Endothelial cell of umbilical vein (primary cell): ENCODE data around the gene MBLAC1. TPM values are rescaled to one million over a fixed set of nuclear protein-coding genes. Genes with fewer than 3 reads are reported as not detected.

Source experiments
- BruUV-seq: library from RNA; stranded (reverse); fragments of 400-500 nt; replicated peaks from 2 replicates; lab custom pipeline; 2021; lab: Mats Ljungman, UMichigan
- CTCF ChIA-PET: fragments of 300-600, 350-600 bp; sonication (Branson Sonifier 250); formaldehyde crosslinking; loops from one replicate; lab custom pipeline; 2021; ENCODE audit warnings: antibody characterized with exemption, inconsistent platforms; lab: Charles Lee
- POLR2A ChIA-PET: fragments of 300-600, 350-600 bp; sonication (Branson Sonifier 250); formaldehyde crosslinking; loops from one replicate; lab custom pipeline; 2021; ENCODE audit warnings: antibody characterized with exemption, inconsistent platforms; lab: Charles Lee
- DNase-seq: peaks from one replicate; pipeline ENCODE4 v3.0.0-alpha.2; 2011; ENCODE audit warnings: low read depth, low spot score
- FAIRE-seq: peaks from 2 replicates; lab custom pipeline; 2011; peaks lifted over from hg19 to GRCh38; lab: Jason Lieb, UNC
- H2AFZ ChIP-seq: 2 replicates; pipeline ENCODE4 v1.6.0; 2012; ENCODE audit warnings: low read depth, low read length, control low read depth, inconsistent platforms
- H3K27ac ChIP-seq: 2 replicates; pipeline ENCODE4 v1.5.1; 2011; ENCODE audit warnings: low read depth, mild to moderate bottlenecking, control low read depth, low read length, moderate library complexity; ENCODE audit not compliant: insufficient read depth
- H3K27me3 ChIP-seq, 2 experiments: 2 replicates each; pipeline versions ENCODE4 v1.6.0 to v1.6.1; 2011; ENCODE audit warnings: low read length in 2 of 2, mixed read lengths in 1 of 2; ENCODE audit not compliant: control insufficient read depth in 2 of 2, insufficient read depth in 2 of 2
- H3K36me3 ChIP-seq, 2 experiments: 2 replicates in 1 of 2; 3 replicates in 1 of 2; pipeline ENCODE4 v1.5.1; 2011; ENCODE audit warnings: low read length in 2 of 2, mild to moderate bottlenecking in 1 of 2, moderate library complexity in 1 of 2; ENCODE audit not compliant: control insufficient read depth in 2 of 2, insufficient read depth in 2 of 2; ENCODE audit errors: extremely low read depth in 1 of 2
- H3K4me1 ChIP-seq: 3 replicates; pipeline ENCODE4 v1.5.1; 2011; ENCODE audit warnings: mild to moderate bottlenecking, low read length; ENCODE audit not compliant: control insufficient read depth, insufficient read depth; ENCODE audit errors: extremely low read depth
- H3K4me2 ChIP-seq: 2 replicates; pipeline ENCODE4 v1.6.1; 2011; ENCODE audit warnings: low read length, control low read depth, mixed read lengths; ENCODE audit not compliant: insufficient read depth
- H3K4me3 ChIP-seq, 3 experiments: fragments of 200-600 bp in 1 of 3; sonication (generic), shearing (Covaris generic) in 1 of 3; replicated peaks in 1 of 3; 2 replicates each; pipeline ENCODE4 v1.5.1; 2011 to 2016; ENCODE audit warnings: control low read depth in 3 of 3, low read length in 3 of 3, mild to moderate bottlenecking in 2 of 3, inconsistent platforms in 1 of 3, low read depth in 1 of 3, moderate library complexity in 1 of 3; ENCODE audit not compliant: insufficient read depth in 1 of 3
- H3K79me2 ChIP-seq: 2 replicates; pipeline ENCODE4 v1.6.0; 2012; ENCODE audit warnings: low read length, inconsistent platforms; ENCODE audit not compliant: control insufficient read depth, insufficient read depth
- H3K9ac ChIP-seq: replicated peaks from 2 replicates; pipeline ENCODE3; 2011; ENCODE audit warnings: low read length, control low read depth; ENCODE audit not compliant: insufficient read depth; ENCODE audit errors: extremely low read depth
- H3K9me1 ChIP-seq: replicated peaks from 3 replicates; pipeline ENCODE4 v1.6.0; 2011; ENCODE audit warnings: mild to moderate bottlenecking, low read length; ENCODE audit not compliant: control insufficient read depth, insufficient read depth; ENCODE audit errors: extremely low read depth
- H3K9me3 ChIP-seq: replicated peaks from 2 replicates; pipeline ENCODE4 v1.5.1; 2012; ENCODE audit warnings: low read length, inconsistent platforms; ENCODE audit not compliant: control insufficient read depth, insufficient read depth
- H4K20me1 ChIP-seq: replicated peaks from 2 replicates; pipeline ENCODE3; 2011; ENCODE audit warnings: mild to moderate bottlenecking, low read length; ENCODE audit not compliant: control insufficient read depth, insufficient read depth; ENCODE audit errors: extremely low read depth
- EZH2 ChIP-seq: IDR thresholded peaks from 2 replicates; pipeline ENCODE4 v1.6.1; 2012; ENCODE audit warnings: borderline replicate concordance, low read depth, mild to moderate bottlenecking, moderate library complexity, low read length, inconsistent platforms; ENCODE audit not compliant: severe bottlenecking
- FOS ChIP-seq: IDR thresholded peaks from 2 replicates; pipeline ENCODE4 v1.6.1; 2011; ENCODE audit warnings: mild to moderate bottlenecking, low read length, moderate library complexity, borderline replicate concordance; ENCODE audit not compliant: insufficient read depth
- GATA2 ChIP-seq: IDR thresholded peaks from 2 replicates; pipeline ENCODE4 v1.7.0; 2011; ENCODE audit warnings: low read depth, mild to moderate bottlenecking, moderate library complexity, mixed read lengths, low read length; ENCODE audit not compliant: insufficient read length, insufficient read depth
- JUN ChIP-seq: IDR thresholded peaks from 2 replicates; pipeline ENCODE4 v1.6.1; 2011; ENCODE audit warnings: borderline replicate concordance, low read depth; ENCODE audit not compliant: insufficient read length, insufficient read depth
- MYC ChIP-seq: IDR thresholded peaks from one replicate; pipeline ENCODE4 v1.6.1; 2011; ENCODE audit warnings: mild to moderate bottlenecking, low read depth, low read length
- POLR2A ChIP-seq: IDR thresholded peaks from 2 replicates; pipeline ENCODE4 v1.6.1; 2012; ENCODE audit warnings: low read depth, mild to moderate bottlenecking, control low read depth, low read length
- POLR2AphosphoS5 ChIP-seq: IDR thresholded peaks from 2 replicates; pipeline ENCODE4 v1.6.1; 2012; ENCODE audit warnings: low read depth, mild to moderate bottlenecking, control low read depth, low read length, moderate library complexity; ENCODE audit not compliant: insufficient read depth
- dilution Hi-C: fragments of 300-500 bp; cut with MboI; formaldehyde crosslinking; loops from one replicate; pipeline ENCODE4 v1.15.0; 2019; ENCODE audit warnings: low sequenced_read_pairs; ENCODE audit not compliant: extremely low pct_ligation_motif_present
- intact Hi-C: fragments of 100-400 bp; cut with micrococcal nuclease; formaldehyde crosslinking; loops from one replicate; pipeline ENCODE4 v1.10.0; 2022
- polyA plus RNA-seq, 4 experiments: library from polyadenylated mRNA; depleted of rRNA in 3 of 4; stranded (reverse) in 3 of 4; unstranded in 1 of 4; fragments of >200 nt; gene quantifications; 2 replicates each; pipeline versions ENCODE4 v1.2.1 to v1.2.3, GENCODE V29; 2011 to 2012; ENCODE audit warnings: missing spikeins in 1 of 4
- total RNA-seq: library from RNA; stranded (reverse); gene quantifications from 2 replicates; pipeline ENCODE4 v1.2.3, GENCODE V29; 2021
- TF ChIP-seq, protein P1 (sequence below): IDR thresholded peaks from 2 replicates; pipeline ENCODE4 v1.6.1; 2011; ENCODE audit not compliant: insufficient read depth, insufficient read length
- TF ChIP-seq, protein P2 (sequence below), 2 donors: IDR thresholded peaks; 1 replicate in 1 of 2; 2 replicates in 1 of 2; pipeline ENCODE4 v1.5.1; 2011; ENCODE audit warnings: low read length in 2 of 2, mild to moderate bottlenecking in 2 of 2, moderate library complexity in 2 of 2, control low read depth in 1 of 2, inconsistent platforms in 1 of 2, low read depth in 1 of 2; ENCODE audit not compliant: insufficient read depth in 1 of 2; ENCODE audit errors: extremely low read depth in 1 of 2

Gene MBLAC1
- total and polyA plus RNA-seq, 2 donors (not counting 3 experiments of a cell fraction or from before 2014, with no cell fraction given): 1.8 to 2.1 TPM

GRCh38 chr7:100118388-100119071 lies 8.2 kb upstream of the MBLAC1 start:
- H3K27ac ChIP-seq: peak overlapping the region; percentile 83
- intact Hi-C loops: loop anchor here (1.0 kb wide), 2 partner anchors 17 to 30 kb away; partner anchors contain the start of genes AP4M1, LAMTOR4 and MCM7
- dilution Hi-C loops: no loop called here
- TF ChIP-seq JUN (no peak), POLR2AphosphoS5 (no peak), MYC (no peak), GATA2 (no peak), FOS (no peak), POLR2A (no peak), EZH2 (no peak)
- TF ChIP-seq, protein P1, sequence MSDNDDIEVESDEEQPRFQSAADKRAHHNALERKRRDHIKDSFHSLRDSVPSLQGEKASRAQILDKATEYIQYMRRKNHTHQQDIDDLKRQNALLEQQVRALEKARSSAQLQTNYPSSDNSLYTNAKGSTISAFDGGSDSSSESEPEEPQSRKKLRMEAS: no peak
- TF ChIP-seq, protein P2, sequence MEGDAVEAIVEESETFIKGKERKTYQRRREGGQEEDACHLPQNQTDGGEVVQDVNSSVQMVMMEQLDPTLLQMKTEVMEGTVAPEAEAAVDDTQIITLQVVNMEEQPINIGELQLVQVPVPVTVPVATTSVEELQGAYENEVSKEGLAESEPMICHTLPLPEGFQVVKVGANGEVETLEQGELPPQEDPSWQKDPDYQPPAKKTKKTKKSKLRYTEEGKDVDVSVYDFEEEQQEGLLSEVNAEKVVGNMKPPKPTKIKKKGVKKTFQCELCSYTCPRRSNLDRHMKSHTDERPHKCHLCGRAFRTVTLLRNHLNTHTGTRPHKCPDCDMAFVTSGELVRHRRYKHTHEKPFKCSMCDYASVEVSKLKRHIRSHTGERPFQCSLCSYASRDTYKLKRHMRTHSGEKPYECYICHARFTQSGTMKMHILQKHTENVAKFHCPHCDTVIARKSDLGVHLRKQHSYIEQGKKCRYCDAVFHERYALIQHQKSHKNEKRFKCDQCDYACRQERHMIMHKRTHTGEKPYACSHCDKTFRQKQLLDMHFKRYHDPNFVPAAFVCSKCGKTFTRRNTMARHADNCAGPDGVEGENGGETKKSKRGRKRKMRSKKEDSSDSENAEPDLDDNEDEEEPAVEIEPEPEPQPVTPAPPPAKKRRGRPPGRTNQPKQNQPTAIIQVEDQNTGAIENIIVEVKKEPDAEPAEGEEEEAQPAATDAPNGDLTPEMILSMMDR (IDR thresholded peaks at IDR 0.05; ENCODE audit: extremely low read depth in 1 of 2, insufficient read depth in 1 of 2, low read depth in 1 of 2, low read length in 2 of 2): no peak
- H3K9me1 ChIP-seq: no peaks in the 10 kb centered on the region
- H2AFZ ChIP-seq: peak overlapping the region; percentile 76
- H3K4me3 ChIP-seq: peak overlapping the region; percentile 70 to 89 (median 77)
- H3K79me2 ChIP-seq: peaks cover 10% of the 10 kb centered on the region
- no peak for DNase-seq
- H3K4me1 ChIP-seq: peaks cover 11% of the 10 kb centered on the region
- CTCF ChIA-PET: no interaction called here
- H3K4me2 ChIP-seq: peak overlapping the region; percentile 67
- no peaks in the 10 kb centered on the region for H4K20me1 ChIP-seq
- FAIRE-seq: no peak
- TSS peak; percentile 54 for BruUV-seq
- H3K36me3 ChIP-seq: peaks cover 0 to 4% of the 10 kb centered on the region in 2 experiments
- POLR2A ChIA-PET: no interaction called here
- H3K27me3 ChIP-seq: no peaks in the 10 kb centered on the region
- no peaks in the 10 kb centered on the region for H3K9me3 ChIP-seq
- H3K9ac ChIP-seq: peak overlapping the region; percentile 76
